HCT116 (cell line): ENCODE measurements around the gene GPRC5C. TPM values are rescaled to one million over a fixed set of nuclear protein-coding genes. Genes with fewer than 3 reads are reported as not detected.

Experiments
- ATAC-seq: fragments of 200-7000 bp; cut with Tn5 transposase; 2 replicates; pipeline ENCODE4 v1.9.1; 2020; ENCODE audit warnings: mild to moderate bottlenecking, moderate library complexity
- BruUV-seq: library from RNA; stranded (reverse); fragments of 400-500 nt; replicated peaks from 2 replicates; lab custom pipeline; 2021; lab: Mats Ljungman, UMichigan
- CTCF ChIA-PET: fragments of 300-600 bp; sonication (Branson Sonifier 250); formaldehyde crosslinking; loops from one replicate; lab custom pipeline; 2021; ENCODE audit warnings: antibody characterized with exemption; lab: Charles Lee
- POLR2A ChIA-PET: fragments of 300-600, 350-600 bp; sonication (Branson Sonifier 250); formaldehyde crosslinking; loops from one replicate; lab custom pipeline; 2021; ENCODE audit warnings: antibody characterized with exemption; lab: Charles Lee
- RAD21 ChIA-PET, 2 experiments: fragments of 300-600 bp; sonication (Branson Sonifier 250); formaldehyde crosslinking; loops; one replicate each; lab custom pipeline; 2023; ENCODE audit warnings: low total read pairs in 2 of 2; ENCODE audit not compliant: uncharacterized antibody in 2 of 2, unreplicated experiment in 2 of 2, low non-redundant PET in 1 of 2; lab: Charles Lee
- DNase-seq: peaks from one replicate; pipeline ENCODE4 v3.0.0-alpha.2; 2010; ENCODE audit warnings: low read depth, low spot score
- H2AFZ ChIP-seq: fragments of 200-600 bp; shearing (Covaris generic), sonication (generic); 2 replicates; pipeline ENCODE4 v1.6.1; 2017; ENCODE audit warnings: low read depth, mixed run types, mixed read lengths, antibody characterized with exemption, low read length; ENCODE audit not compliant: poor library complexity, severe bottlenecking
- H3K27ac ChIP-seq: 2 replicates; pipeline ENCODE4 v1.5.1; 2012; ENCODE audit warnings: low read depth, low read length
- H3K27me3 ChIP-seq: fragments of 200-600 bp; sonication (generic); 2 replicates; pipeline ENCODE4 v1.6.1; 2016; ENCODE audit warnings: mixed run types, low read length, mixed read lengths; ENCODE audit not compliant: insufficient read depth
- H3K36me3 ChIP-seq, 2 experiments: fragments of 200-500 bp in 1 of 2; fragments of 200-600 bp in 1 of 2; sonication (Bioruptor generic) in 1 of 2; sonication (generic) in 1 of 2; 2 replicates each; pipeline versions ENCODE4 v1.5.1 to v1.6.1; 2014 to 2016; ENCODE audit warnings: low read length in 2 of 2, inconsistent platforms in 1 of 2, mixed read lengths in 1 of 2, mixed run types in 1 of 2; ENCODE audit not compliant: insufficient read depth in 2 of 2, control insufficient read depth in 1 of 2
- H3K4me1 ChIP-seq, 2 experiments: fragments of 200-600 bp in 1 of 2; sonication (generic) in 1 of 2; 2 replicates each; pipeline versions ENCODE4 v1.5.1 to v1.6.1; 2012 to 2017; ENCODE audit warnings: low read length in 2 of 2, inconsistent platforms in 1 of 2, mild to moderate bottlenecking in 1 of 2, mixed read lengths in 1 of 2, mixed run types in 1 of 2, moderate library complexity in 1 of 2; ENCODE audit not compliant: insufficient read depth in 2 of 2, control insufficient read depth in 1 of 2
- H3K4me2 ChIP-seq: fragments of 200-600 bp; sonication (generic); 2 replicates; pipeline ENCODE4 v1.6.1; 2017; ENCODE audit warnings: mixed run types, low read length, mixed read lengths
- H3K4me3 ChIP-seq, 2 experiments: fragments of 200-600 bp in 1 of 2; sonication (generic) in 1 of 2; replicated peaks in 1 of 2; 2 replicates each; pipeline ENCODE4 v1.5.1; 2011 to 2016; ENCODE audit warnings: low read length in 2 of 2, control low read depth in 1 of 2, low read depth in 1 of 2, mild to moderate bottlenecking in 1 of 2, mixed read lengths in 1 of 2, mixed run types in 1 of 2
- H3K79me2 ChIP-seq: fragments of 200-600 bp; sonication (generic); 2 replicates; pipeline ENCODE4 v1.6.1; 2017; ENCODE audit warnings: mild to moderate bottlenecking, mixed run types, low read length, moderate library complexity, mixed read lengths; ENCODE audit not compliant: insufficient read depth
- H3K9ac ChIP-seq: fragments of 200-600 bp; sonication (generic); 2 replicates; pipeline ENCODE4 v1.6.1; 2016; ENCODE audit warnings: low read length, mixed read lengths
- H3K9me2 ChIP-seq: fragments of 200-600 bp; sonication (generic), shearing (Covaris generic); 2 replicates; pipeline ENCODE4 v1.6.1; 2017; ENCODE audit warnings: mixed run types, mild to moderate bottlenecking, moderate library complexity; ENCODE audit not compliant: insufficient read depth
- H3K9me3 ChIP-seq, 2 experiments: fragments of 200-500 bp in 1 of 2; fragments of 200-600 bp in 1 of 2; sonication (Bioruptor generic) in 1 of 2; sonication (generic) in 1 of 2; 2 replicates each; pipeline ENCODE4 v1.6.1; 2014 to 2017; ENCODE audit warnings: low read length in 2 of 2, mixed read lengths in 2 of 2, inconsistent platforms in 1 of 2, low read depth in 1 of 2, mild to moderate bottlenecking in 1 of 2, mixed run types in 1 of 2, moderate library complexity in 1 of 2; ENCODE audit not compliant: control insufficient read depth in 1 of 2, insufficient read depth in 1 of 2
- H4K20me1 ChIP-seq: fragments of 200-600 bp; sonication (generic), shearing (Covaris generic); 2 replicates; pipeline ENCODE4 v1.6.1; 2017; ENCODE audit warnings: mixed run types, mild to moderate bottlenecking, moderate library complexity; ENCODE audit not compliant: insufficient read depth
- CBX3 ChIP-seq: IDR thresholded peaks from 2 replicates; pipeline ENCODE4 v1.6.1; 2012; ENCODE audit warnings: low read depth
- CEBPB ChIP-seq: IDR thresholded peaks from 2 replicates; pipeline ENCODE4 v1.6.1; 2012; ENCODE audit warnings: low read depth
- EGR1 ChIP-seq: IDR thresholded peaks from 2 replicates; pipeline ENCODE4 v1.6.1; 2012; ENCODE audit warnings: low read depth
- ELF1 ChIP-seq: IDR thresholded peaks from 2 replicates; pipeline ENCODE4 v1.6.1; 2012; ENCODE audit warnings: low read depth, borderline replicate concordance
- EZH2 ChIP-seq: fragments of 200-600 bp; sonication (generic); IDR thresholded peaks from 2 replicates; pipeline ENCODE4 v1.6.1; 2017; ENCODE audit warnings: antibody characterized with exemption, mixed run types
- FOSL1 ChIP-seq: IDR thresholded peaks from 2 replicates; pipeline ENCODE4 v1.6.1; 2012; ENCODE audit warnings: low read depth
- POLR2A ChIP-seq: IDR thresholded peaks from 2 replicates; pipeline ENCODE4 v1.7.0; 2011; ENCODE audit warnings: borderline replicate concordance; ENCODE audit not compliant: insufficient read depth, insufficient read length; ENCODE audit errors: extremely low read depth
- SIN3A ChIP-seq: IDR thresholded peaks from 2 replicates; pipeline ENCODE4 v1.6.1; 2012; ENCODE audit warnings: low read depth
- SRF ChIP-seq: IDR thresholded peaks from 2 replicates; pipeline ENCODE4 v1.6.1; 2012; ENCODE audit warnings: low read depth
- YY1 ChIP-seq: IDR thresholded peaks from 2 replicates; pipeline ENCODE4 v1.6.1; 2011; ENCODE audit warnings: low read length, low read depth, moderate library complexity, mild to moderate bottlenecking; ENCODE audit not compliant: insufficient replicate concordance; ENCODE audit errors: extremely low read depth
- ZBTB33 ChIP-seq: IDR thresholded peaks from 2 replicates; pipeline ENCODE4 v1.6.1; 2011; ENCODE audit warnings: mild to moderate bottlenecking, low read length, moderate library complexity; ENCODE audit not compliant: insufficient replicate concordance; ENCODE audit errors: extremely low read depth
- ZFX ChIP-seq: fragments of 450-650 bp; IDR thresholded peaks from 2 replicates; pipeline ENCODE4 v1.6.1; 2017
- ZNF274 ChIP-seq: fragments of 200-500 bp; sonication (Bioruptor generic); IDR thresholded peaks from 2 replicates; pipeline ENCODE4 v1.6.1; 2014; ENCODE audit warnings: mild to moderate bottlenecking, low read depth, low read length, inconsistent platforms
- intact Hi-C: fragments of 100-400 bp; cut with micrococcal nuclease; formaldehyde crosslinking; loops from 2 replicates; pipeline ENCODE4 v1.10.0; 2022
- total RNA-seq: library from RNA; stranded (reverse); gene quantifications from one replicate; pipeline ENCODE4 v1.2.1, GENCODE V29; 2021; ENCODE audit not compliant: unreplicated experiment
- TF ChIP-seq, protein P1 (sequence below): IDR thresholded peaks from 2 replicates; pipeline ENCODE4 v1.6.1; 2012

The GPRC5C gene
- total RNA-seq, 1 experiment from 2014 or later = 54.4 TPM

DNA sequence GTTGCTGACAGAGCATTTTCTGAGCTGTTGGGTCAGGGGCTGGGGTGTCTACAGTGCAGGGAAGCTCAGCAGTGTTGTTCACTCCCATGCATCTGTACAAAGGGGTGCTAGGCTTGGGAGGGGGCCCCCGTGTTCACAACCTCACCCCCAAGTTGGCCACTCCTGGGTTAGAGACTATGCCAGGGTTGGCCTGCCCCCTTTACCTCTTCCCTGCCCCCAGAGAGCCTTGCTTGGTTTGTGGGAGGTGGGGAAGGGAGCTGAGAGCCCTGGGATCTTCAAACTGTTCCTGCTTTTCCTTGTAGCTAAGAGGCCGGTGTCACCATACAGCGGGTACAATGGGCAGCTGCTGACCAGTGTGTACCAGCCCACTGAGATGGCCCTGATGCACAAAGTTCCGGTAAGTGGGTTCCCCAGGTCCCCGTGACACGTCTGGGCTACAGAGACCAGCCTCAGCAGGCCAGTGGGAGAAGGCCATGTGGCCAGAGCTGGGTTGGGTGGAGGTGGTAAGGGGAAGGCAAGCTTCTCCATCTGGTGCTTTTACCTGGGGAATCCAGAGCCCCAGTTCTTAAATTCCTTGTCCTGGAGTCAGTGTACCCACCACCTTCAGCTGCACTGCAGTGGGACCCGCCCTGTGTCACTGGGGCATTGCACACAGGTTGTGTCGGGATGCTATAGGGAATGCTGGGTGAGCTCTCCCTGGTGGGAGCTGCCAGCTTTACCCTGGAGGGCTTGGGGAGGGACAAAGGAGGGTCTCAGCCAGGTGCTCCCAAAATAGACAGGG lies 11.8 kb downstream of the GPRC5C start:
- DNase-seq (no peak), ATAC-seq (no peak)
- Histone ChIP-seq H3K27ac (peak overlapping the region; percentile 84), H3K79me2 (no peaks in the 10 kb centered on the region), H3K36me3 (peaks cover 10 to 15% of the 10 kb centered on the region in 2 experiments; a peak in 3 of 4 replicates), H3K4me2 (peak overlapping the region; percentile 80), H3K4me3 (peak overlapping the region; percentile 39 to 54), H3K9ac (peak overlapping the region; percentile 58), H3K9me3 (peaks cover 3 to 8% of the 10 kb centered on the region in 2 experiments; a peak in 2 of 4 replicates), H3K9me2 (no peaks in the 10 kb centered on the region), H4K20me1 (no peaks in the 10 kb centered on the region), H2AFZ (no peak overlapping the region), H3K27me3 (no peaks in the 10 kb centered on the region), H3K4me1 (peaks cover 24 to 26% of the 10 kb centered on the region in 2 experiments)
- TSS peak; percentile 13 for BruUV-seq
- intact Hi-C loops = loop anchor here (1.0 to 5.0 kb wide), 2 partner anchors 26 to 231 kb away; partner anchors contain the start of gene TTYH2
- RAD21 ChIA-PET = interaction anchor here (0.6 to 1.9 kb wide), 6 partner anchors 10 to 64 kb away, joined by 3 to 6 read pairs (median 4); no protein-coding TSS in a partner anchor
- TF ChIP-seq ZFX (no peak), ELF1 (no peak)
- CTCF ChIA-PET = interaction anchor here (1.2 to 1.7 kb wide), 6 partner anchors 10 to 76 kb away, joined by 3 to 6 read pairs (median 5); no protein-coding TSS in a partner anchor
- POLR2A ChIA-PET = interaction anchor here (1.0 to 1.9 kb wide), 3 partner anchors 10 to 64 kb away, joined by 3 to 12 read pairs (median 5); no protein-coding TSS in a partner anchor

GRCh38 chr17:74444406-74444805 lies 12.5 kb downstream of the GPRC5C start:
- peaks cover 24 to 26% of the 10 kb centered on the region in 2 experiments for H3K4me1 ChIP-seq
- H4K20me1 ChIP-seq = no peaks in the 10 kb centered on the region
- CTCF ChIA-PET = interaction anchor here (1.4 to 1.7 kb wide), 2 partner anchors 65 to 77 kb away, joined by 5 read pairs; no protein-coding TSS in a partner anchor
- intact Hi-C loops = loop anchor here (5.0 kb wide), 1 partner anchor 232 kb away; the partner anchor contains the start of gene TTYH2
- H3K4me2 ChIP-seq = peak overlapping the region; percentile 80
- H3K9ac ChIP-seq = peak overlapping the region; percentile 58; the same call in 1 of the 2 replicates
- H3K79me2 ChIP-seq = no peaks in the 10 kb centered on the region
- no peak overlapping the region for H3K4me3 ChIP-seq
- H3K36me3 ChIP-seq = peaks cover 9 to 10% of the 10 kb centered on the region in 2 experiments; a peak in 3 of 4 replicates
- no peak for ATAC-seq
- H3K9me3 ChIP-seq = peaks cover 0 to under 1% of the 10 kb centered on the region in 2 experiments; a peak in 1 of 4 replicates
- DNase-seq = no peak
- H3K27ac ChIP-seq = peak overlapping the region; percentile 84
- POLR2A ChIA-PET = interaction anchor here (1.0 to 1.9 kb wide), 3 partner anchors 10 to 14 kb away, joined by 4 to 12 read pairs (median 5); no protein-coding TSS in a partner anchor
- no peak for TF ChIP-seq YY1
- no peak for TF ChIP-seq EZH2
- no peak for TF ChIP-seq SRF
- TF ChIP-seq ZNF274 = no peak
- TF ChIP-seq FOSL1 = no peak
- TF ChIP-seq CEBPB = no peak
- no peak for TF ChIP-seq POLR2A
- no peak for TF ChIP-seq SIN3A
- TF ChIP-seq, protein P1, sequence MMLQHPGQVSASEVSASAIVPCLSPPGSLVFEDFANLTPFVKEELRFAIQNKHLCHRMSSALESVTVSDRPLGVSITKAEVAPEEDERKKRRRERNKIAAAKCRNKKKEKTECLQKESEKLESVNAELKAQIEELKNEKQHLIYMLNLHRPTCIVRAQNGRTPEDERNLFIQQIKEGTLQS = no peak
- TF ChIP-seq CBX3 = no peak
- no peak for TF ChIP-seq ZBTB33
- no peak for TF ChIP-seq EGR1
- no peaks in the 10 kb centered on the region for H3K27me3 ChIP-seq
- RAD21 ChIA-PET = interaction anchor here (0.6 to 1.9 kb wide), 2 partner anchors 10 to 17 kb away, joined by 4 to 6 read pairs; no protein-coding TSS in a partner anchor
- H3K9me2 ChIP-seq = no peaks in the 10 kb centered on the region
- no peak overlapping the region for H2AFZ ChIP-seq
- BruUV-seq = no TSS peak
